HUDEP-2 (cell line): ENCODE results near the gene TEAD4.

Experiments
- DNase-seq, 76 experiments: peaks; one replicate each; lab custom pipeline; 2025; ENCODE audit not compliant: unreplicated experiment in 76 of 76; lab: John Stamatoyannopoulos, UW

TEAD4 gene

GRCh38 chr12:2960390-2960956 lies 1.3 kb downstream of the TEAD4 start:
- DNase-seq: peak in 2 of 76 experiments; percentile 26 to 36

DNA sequence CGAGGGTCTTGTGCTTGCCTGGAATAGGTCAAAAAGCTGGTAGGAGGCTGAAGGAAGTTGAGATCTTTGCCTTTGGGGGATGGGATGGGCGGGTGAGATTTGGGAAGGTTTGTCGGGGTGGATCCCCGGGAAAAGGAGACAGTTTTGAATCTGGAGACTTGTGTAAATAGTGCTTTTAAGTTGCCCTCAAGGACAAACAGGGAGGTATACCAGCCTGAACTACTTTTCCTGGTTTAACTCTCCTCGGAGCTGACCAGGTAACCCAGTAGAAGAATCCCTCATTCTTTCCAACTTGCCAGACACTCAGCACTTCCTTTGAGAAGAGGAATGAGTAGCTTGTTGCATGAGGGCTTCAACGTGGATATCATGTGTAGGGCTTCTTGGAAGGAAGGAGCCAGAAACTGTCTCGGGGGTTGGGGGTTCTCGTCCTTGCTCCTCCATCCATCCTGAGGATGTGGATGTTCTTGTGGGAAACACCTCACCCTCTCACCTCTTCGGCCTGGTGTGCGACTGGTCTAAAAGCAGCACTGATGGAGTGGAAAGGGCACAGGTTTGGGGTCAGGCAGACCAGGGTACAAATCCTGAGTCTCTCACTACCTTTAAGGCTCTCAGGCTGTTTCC lies 1.9 kb downstream of the TEAD4 start:
- DNase-seq: no peak

DNA sequence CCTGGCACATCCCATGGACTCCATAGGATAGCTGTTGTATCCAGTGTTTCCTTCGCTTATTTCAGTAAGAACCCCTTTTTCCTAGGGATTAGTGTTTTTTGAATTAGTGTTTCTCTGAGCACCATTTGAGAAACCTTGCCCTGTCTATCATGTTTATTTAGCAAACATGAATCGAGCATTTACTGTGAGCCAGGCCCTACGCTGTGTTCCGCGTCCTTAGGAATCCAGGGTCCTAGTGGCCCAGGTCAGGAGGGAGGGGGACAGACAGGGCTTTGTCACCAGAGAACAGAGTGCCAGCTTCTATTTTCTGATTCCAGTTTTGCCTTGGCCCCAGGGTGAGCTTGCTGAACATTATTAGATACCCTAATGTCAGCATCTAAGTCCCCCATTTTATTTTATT lies 2.5 kb downstream of the TEAD4 start:
- DNase-seq: no peak

DNA sequence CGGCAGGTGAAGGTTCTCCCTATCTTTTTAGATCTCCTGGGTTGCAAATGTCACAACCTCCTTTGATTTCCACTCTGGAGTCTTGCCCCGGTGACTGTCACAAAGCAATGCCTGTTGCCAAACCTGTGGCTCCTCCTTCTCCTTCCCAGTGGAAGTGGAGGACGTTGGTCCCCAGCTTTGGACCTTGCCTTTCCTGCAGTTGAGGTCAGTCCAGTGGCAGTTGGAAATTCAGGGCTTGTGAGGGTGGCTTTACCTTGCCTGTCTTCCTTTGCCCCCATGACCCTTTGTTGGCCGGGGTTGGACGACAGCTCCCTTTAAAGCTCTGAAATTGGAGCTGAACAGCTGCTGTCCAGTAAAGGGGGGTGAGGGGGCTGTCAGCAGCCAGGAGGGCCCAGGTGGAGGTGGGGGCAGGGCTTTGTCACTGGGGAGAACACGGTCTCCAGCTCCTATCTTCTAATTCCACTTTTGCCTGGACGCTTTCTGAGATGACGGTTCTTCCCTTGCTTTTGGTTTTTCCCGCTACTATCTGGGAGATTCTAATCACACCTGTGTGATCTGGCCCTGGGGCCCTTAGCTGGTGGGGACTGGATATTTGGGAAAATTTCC lies 4.1 kb downstream of the TEAD4 start:
- no peak for DNase-seq

DNA sequence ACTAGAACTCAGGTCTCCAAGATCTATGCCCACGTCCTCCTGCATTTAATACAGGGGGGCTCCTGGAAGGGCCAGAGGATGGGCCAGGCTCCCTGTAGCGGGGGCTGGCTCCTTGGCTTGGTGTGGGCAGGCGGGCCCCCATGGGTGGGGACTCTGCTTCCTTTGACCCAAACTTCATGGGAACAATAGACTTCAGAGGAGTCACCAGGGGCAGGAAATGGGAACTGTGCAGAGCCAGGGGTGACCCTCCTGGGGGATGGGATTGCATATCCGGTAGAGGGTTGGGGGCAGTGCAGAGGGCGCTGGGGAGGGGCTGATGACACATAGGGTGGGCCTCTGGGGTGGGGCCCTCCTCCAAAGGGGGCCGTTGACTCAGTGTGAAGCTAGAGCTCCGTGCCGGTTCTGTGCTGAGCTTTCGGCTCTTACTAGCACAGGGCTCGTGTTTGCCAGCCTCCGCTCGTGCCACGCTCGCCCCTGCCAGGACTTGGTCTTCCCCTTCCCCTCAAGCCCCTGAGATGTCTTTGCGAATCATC lies 4.6 kb downstream of the TEAD4 start:
- no peak for DNase-seq

DNA sequence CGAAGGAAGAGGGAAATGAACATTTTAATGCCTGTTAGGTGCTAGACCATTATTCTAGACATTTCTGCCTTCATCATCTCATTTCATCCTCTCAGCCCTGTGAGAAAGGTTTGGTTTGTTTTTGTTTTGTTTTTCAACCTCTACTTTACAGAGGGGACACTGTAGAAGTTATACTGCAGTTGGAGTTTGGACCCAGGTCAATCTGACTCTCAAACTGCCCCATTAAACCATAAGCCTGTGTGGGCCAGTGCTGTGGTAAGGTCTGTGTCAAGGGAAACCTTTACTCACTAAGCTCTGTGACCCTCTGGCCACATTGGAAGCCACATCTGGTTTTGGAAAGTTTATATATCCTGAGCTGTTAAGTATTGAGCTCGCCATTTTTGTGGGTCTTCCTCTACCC lies 8.5 kb downstream of the TEAD4 start:
- no peak for DNase-seq

- no peak for DNase-seq
Measured at GRCh38 chr12:2970744-2971143, 11.5 kb downstream of the TEAD4 start.

DNA sequence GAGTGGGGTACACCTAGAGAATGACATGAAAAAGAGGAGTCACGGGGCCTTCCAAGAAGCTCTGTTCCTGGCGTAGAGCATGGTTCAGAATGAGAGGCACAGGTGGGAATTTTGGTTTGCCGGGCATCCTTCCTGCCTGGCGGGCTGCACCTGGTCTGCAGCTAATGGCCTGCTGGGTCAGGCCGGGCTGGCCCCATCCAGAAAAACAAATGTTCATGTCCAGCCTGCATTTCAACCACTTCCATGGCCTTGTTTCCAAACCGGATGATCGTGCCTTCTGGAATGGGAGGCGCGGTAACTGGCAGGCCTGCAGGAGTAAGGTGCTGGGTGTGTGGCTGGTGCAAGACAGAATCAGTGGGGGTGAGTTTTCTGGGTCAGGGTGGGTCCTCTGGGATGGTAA lies 14.4 kb downstream of the TEAD4 start:
- no peak for DNase-seq

- no peak for DNase-seq
Measured at GRCh38 chr12:2974560-2974971, 15.4 kb downstream of the TEAD4 start.

DNA sequence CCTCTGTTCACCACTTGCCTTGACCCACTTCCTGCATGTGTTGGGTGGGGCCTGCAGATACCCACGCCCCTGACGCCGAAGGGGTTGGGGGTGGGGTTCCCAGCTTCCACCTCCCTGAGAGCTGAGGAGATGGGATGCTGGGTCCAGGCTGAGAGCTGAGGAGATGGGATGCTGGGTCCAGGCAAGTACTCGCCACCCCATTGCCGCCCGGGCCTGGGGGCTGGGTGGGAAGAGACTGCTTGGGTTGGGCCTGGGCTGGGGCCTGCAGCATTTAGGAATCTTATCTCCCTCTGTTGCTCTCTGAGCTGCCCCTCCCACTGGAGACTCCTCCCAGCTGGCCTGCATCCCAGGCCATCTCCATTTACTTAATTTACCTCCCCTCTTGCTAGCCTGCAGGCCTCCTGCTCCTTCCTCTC lies 17.4 kb downstream of the TEAD4 start:
- DNase-seq: peak in 44 of 76 experiments; percentile 7 to 70 (median 38)

GRCh38 chr12:2977776-2978175 lies 18.6 kb downstream of the TEAD4 start:
- DNase-seq: no peak

DNA sequence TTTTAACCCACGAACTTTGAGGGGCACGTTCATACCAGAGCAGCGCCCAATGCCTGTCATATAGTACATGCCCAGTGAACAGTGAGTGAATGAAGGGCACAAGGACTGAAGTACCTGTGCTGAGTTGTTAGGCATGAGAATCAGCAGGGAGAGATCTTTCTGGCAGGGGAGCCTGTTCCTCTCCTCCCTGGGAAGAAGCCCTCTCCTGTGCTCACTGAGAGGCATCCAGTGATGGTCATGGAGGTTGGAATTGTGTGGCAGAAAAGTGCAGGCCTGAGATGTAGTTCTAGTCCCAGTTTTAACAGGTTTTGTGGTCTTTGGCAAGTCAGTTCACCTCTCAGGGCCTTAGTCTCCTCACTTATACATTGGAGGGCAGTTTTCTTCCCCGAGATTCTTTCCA lies 20.6 kb downstream of the TEAD4 start:
- DNase-seq: no peak

- no peak for DNase-seq
Measured at GRCh38 chr12:2980630-2981029, 21.4 kb downstream of the TEAD4 start.

GRCh38 chr12:2982361-2982760 lies 23.2 kb downstream of the TEAD4 start:
- DNase-seq: no peak

GRCh38 chr12:2984249-2984648 lies 25.1 kb downstream of the TEAD4 start:
- DNase-seq: no peak

GRCh38 chr12:2984698-2985097 lies 25.5 kb downstream of the TEAD4 start:
- no peak for DNase-seq

GRCh38 chr12:2986876-2987275 lies 27.7 kb downstream of the TEAD4 start:
- DNase-seq: no peak

- no peak for DNase-seq
Measured at GRCh38 chr12:2988494-2988893, 29.3 kb downstream of the TEAD4 start.

DNA sequence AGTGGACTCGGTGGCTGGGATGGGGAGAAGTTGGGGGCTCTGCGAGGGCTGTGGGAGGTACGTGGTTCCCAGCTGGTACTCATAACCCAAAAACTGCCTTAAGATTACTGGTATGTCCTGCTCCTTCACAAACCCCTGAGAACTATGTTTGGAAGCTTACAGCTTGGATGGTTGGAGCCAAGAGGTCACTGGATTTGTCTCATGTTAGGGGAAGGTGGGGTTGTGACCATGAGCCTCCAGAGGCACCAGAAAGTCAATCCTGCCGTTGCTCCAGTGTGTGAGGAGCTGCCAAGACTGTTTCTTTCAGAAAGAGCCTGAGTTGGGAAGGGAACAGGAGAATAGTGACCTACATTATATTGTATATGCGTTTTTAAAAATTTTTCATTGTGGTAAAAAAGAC lies 33.5 kb downstream of the TEAD4 start:
- DNase-seq: no peak

- DNase-seq: no peak
Measured at GRCh38 chr12:2997989-2998670, 38.9 kb downstream of the TEAD4 start.

- peak in 53 of 76 experiments; percentile 4 to 86 (median 38) for DNase-seq
Measured at GRCh38 chr12:2998789-2999264, 39.6 kb downstream of the TEAD4 start.
